Islet precursor cell (in vitro differentiated cells): Measurements from ENCODE around the gene PCGF5.
"Not testable (repeated sequence)": the region's sequence is repeated elsewhere in the genome, so short reads cannot be mapped to it uniquely, and the experiment has no call there.

Experiments
- DNase-seq: peaks from one replicate; pipeline ENCODE4 v3.0.0-alpha.2; 2018

PCGF5 gene

GRCh38 chr10:91220194-91220953 lies at the start of gene PCGF5:
TSS of gene PCGF5 (plus strand) at chr10:91220663. CDS start at chr10:91222872, 2,209 bp downstream.
- DNase-seq = peak; percentile 95

DNA sequence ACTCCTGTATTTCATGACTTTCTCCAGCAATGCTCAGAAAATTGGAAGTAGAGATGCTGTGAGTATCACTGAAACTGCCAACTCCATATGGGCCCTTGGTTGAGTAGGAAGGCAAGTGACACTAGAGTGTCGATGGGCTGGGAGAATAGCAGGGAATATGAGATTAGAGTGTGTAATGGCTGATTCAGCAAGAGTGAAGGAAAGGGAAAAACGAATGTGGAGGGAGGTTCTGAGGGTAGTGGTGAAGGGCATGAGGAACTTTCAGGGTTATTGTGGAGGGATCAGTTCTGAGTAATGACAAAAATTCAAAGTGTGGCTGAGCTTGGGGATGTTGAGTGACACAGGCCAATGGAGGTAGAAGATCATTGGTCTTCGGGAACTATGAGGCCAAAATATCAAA lies 49.0 kb upstream of the PCGF5 start:
- no peak for DNase-seq

GRCh38 chr10:91172348-91172747 lies 48.1 kb upstream of the PCGF5 start:
- no peak for DNase-seq

DNA sequence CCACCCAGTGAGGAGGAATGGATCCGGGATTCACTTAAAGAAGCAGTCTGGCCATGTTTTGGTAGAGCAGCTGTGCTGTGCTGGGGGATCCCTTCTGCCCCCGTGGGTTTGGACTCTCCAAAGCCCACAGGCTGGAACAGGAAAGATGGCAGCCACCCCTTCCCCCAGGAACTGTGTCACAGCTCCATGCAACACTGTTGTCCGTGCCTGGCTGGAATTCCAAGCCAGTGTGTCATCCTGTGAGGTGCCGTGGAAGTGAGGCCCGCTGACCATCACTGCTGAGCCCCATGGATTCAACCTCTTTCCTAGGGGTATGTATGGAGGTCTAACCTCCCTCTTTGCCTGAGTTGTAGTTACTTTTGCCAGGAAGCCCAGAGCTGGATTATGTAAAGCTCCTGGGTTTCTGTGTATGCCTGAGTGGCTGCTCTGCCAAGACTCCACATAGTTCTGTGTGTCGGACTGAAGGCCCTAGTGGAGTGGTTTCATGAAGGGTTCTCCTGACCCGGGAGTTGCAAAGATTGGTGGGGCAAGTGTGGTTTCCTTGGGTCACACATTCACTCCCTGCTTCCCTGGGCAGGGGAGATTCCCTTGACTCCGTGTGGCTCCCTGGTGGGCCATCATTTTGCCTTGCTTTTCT lies 35.1 kb upstream of the PCGF5 start:
- DNase-seq = peak; percentile 80

GRCh38 chr10:91187156-91187555 lies 33.3 kb upstream of the PCGF5 start:
- no peak for DNase-seq

- DNase-seq = not testable (repeated sequence)
These were observed 32.5 kb upstream of the PCGF5 start for GRCh38 chr10:91188010-91188409.

- no peak for DNase-seq
These were observed 31.6 kb upstream of the PCGF5 start for GRCh38 chr10:91188889-91189288.

DNA sequence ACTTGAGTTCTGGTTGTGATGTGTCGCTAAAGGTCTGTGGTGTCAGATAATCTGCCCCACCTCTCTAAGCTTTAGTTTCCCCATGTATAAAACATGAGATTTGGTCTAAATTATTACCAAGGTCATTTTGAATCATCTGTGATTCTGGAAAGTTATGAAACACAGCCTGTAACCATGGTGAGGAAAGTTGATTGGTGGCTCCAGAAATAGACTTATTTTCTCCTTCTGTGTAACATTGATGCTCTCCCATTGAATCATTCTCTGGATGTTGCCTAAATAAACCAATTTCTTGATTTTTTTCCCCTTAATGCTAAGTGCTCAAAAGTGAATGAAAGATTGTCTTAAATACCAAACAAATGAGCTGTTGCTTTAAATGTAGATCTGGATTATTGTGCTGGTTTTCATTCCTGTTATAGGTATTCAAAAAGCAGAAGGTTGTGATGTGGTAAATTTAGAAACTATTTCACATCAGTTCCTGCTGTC lies 30.0 kb upstream of the PCGF5 start:
- DNase-seq = no peak

- no peak for DNase-seq
These were observed 29.4 kb upstream of the PCGF5 start for GRCh38 chr10:91190876-91191583.

DNA sequence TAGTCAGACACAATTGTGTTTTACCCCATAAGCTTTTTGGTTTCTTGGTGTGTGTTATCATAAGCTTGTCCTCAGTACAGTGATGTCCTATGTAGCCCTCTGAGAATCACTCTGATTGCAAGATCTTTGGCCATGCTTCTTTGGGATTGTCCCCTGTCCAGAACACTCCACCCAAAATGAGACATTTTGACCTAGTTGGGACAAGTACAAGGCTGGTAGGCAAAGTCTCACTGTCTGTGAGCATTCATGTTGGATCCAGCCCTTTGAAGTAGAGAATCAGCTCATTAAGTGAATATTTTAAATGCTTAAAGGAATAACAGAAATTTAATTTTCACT lies 28.9 kb upstream of the PCGF5 start:
- DNase-seq = no peak

GRCh38 chr10:91194497-91195179 lies 25.8 kb upstream of the PCGF5 start:
- no peak for DNase-seq

DNA sequence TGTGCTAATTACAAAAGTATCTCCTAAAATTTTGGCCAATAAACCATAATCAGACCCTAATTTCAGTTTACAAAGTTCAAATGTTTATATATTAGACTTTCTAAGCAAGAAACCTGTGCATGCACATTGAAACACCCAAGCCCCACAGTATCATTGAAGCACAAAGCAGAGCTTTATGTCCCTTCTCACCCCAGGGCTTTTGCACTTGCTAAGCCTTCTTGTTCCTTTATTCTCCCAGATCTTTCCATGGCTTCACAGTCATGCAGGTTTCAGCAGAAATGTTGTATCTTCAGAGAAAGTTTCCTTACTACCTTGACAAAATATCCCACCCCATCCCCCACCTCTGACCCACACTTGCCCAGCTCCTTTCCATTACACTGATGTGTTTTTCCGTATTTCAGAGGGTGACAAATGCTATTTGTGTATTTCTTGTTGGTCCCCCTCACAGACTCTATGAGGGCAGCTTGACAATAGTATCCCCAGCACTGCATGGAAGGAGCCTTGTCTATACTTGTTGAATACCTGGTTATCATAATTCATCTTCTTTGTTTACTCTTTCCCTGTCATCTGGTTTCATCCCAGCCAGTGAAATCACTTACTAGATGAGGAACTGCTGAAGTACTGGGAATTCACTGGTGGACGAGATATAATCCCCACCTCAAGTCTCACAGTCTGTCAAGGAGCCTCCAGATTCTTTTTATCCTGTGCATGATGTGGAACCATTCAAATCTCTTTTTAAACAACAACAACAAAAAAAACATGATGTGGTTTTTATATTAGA lies 24.0 kb upstream of the PCGF5 start:
- DNase-seq = no peak

- no peak for DNase-seq
These were observed 23.3 kb upstream of the PCGF5 start for GRCh38 chr10:91197127-91197526.

- DNase-seq = no peak
These were observed 21.7 kb upstream of the PCGF5 start for GRCh38 chr10:91198781-91199180.

- no peak for DNase-seq
These were observed 19.9 kb upstream of the PCGF5 start for GRCh38 chr10:91200314-91201212.

- DNase-seq = no peak
These were observed 19.1 kb upstream of the PCGF5 start for GRCh38 chr10:91201213-91201996.

DNA sequence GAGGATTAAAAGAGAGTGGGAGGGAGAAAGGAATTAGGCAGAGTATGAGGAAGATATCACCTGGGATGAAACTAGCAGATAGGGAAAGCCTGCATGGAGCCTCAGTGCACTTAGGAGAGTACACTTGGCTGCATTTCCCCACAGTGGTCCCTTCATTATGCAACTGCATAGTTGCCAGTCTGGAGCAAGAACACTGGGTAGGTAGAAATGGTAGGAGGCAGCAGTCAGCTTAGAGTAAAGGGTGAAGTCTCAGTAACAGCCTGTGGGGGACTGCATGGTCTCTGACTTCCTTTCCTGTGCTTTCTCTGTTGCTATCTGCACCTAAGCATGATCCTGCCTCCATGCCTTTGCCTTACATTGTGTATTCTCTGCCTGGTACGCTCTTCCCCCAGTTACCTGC lies 14.0 kb upstream of the PCGF5 start:
- DNase-seq = no peak

GRCh38 chr10:91206837-91207474 lies 13.5 kb upstream of the PCGF5 start:
- DNase-seq = no peak

DNA sequence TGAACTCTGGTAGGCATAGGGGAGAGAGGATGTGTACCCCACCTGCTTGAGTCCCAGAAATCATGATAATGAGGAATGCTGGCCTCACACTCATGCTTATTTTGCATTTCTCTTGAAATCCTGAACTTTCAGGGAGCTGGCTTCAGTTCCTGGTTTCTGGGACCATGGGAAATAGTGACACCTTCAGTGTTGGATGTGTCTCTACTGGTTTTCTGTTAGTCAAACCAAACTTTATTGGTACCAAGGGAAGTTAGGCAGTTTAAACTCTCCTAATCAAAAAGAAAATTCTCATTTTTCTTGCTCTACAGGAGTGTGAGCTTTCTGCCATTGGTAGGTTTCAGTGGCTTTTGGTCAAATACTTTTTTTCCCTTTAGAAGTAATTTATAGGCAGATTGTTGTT lies 11.8 kb upstream of the PCGF5 start:
- no peak for DNase-seq

- DNase-seq = no peak
These were observed 10.4 kb upstream of the PCGF5 start for GRCh38 chr10:91210014-91210413.
